Stomach (tissue), 4 donors: Measurements from ENCODE around the gene TNS1.

Experiments
- CTCF ChIP-seq, 7 experiments: fragments of 450-650 bp in 4 of 7; fragments of 200-600 bp in 3 of 7; sonication (generic) in 3 of 7; IDR thresholded peaks; one replicate each; pipeline ENCODE4 v1.5.1; 2016 to 2019; ENCODE audit warnings: antibody characterized with exemption in 7 of 7, control low read depth in 2 of 7, mild to moderate bottlenecking in 1 of 7
- EP300 ChIP-seq: sonication (generic); formaldehyde crosslinking; IDR thresholded peaks from one replicate; pipeline ENCODE4 v1.6.1; 2017; ENCODE audit warnings: antibody characterized with exemption
- POLR2A ChIP-seq, 4 donors: fragments of 450-650 bp; IDR thresholded peaks; one replicate each; pipeline ENCODE4 v1.6.1; 2016; ENCODE audit warnings: antibody characterized with exemption in 4 of 4, control low read depth in 2 of 4, mild to moderate bottlenecking in 1 of 4, moderate library complexity in 1 of 4
- POLR2AphosphoS5 ChIP-seq, 3 donors: sonication (generic); formaldehyde crosslinking; IDR thresholded peaks; one replicate each; pipeline ENCODE4 v1.6.1; 2016; ENCODE audit warnings: antibody characterized with exemption in 3 of 3

GRCh38 chr2:218005028-218005427 lies 2.2 kb upstream of the TNS1 start:
- TF ChIP-seq CTCF (IDR thresholded peaks at IDR 0.05) (no peak), POLR2A (IDR thresholded peaks at IDR 0.05) (no peak), POLR2AphosphoS5 (IDR thresholded peaks at IDR 0.05) (no peak), EP300 (no peak)
